PC-3 (cell line): ENCODE results near the gene JKAMP.

Experiments used
- CTCF ChIP-seq: fragments of 300-600 bp; sonication (generic); conservative IDR thresholded peaks from 2 replicates; pipeline ENCODE4 v1.5.1; 2017; ENCODE audit warnings: antibody characterized with exemption, low read depth, mild to moderate bottlenecking, low read length
- EZH2 ChIP-seq: fragments of 300-600 bp; sonication (generic); IDR thresholded peaks from one replicate; pipeline ENCODE4 v1.6.1; 2017; ENCODE audit warnings: antibody characterized with exemption, mild to moderate bottlenecking, low read length; ENCODE audit not compliant: unreplicated experiment
- EZH2phosphoT487 ChIP-seq: fragments of 300-600 bp; sonication (generic); IDR thresholded peaks from 2 replicates; pipeline ENCODE4 v1.6.1; 2018; ENCODE audit warnings: mild to moderate bottlenecking, antibody characterized with exemption, low read length, borderline replicate concordance

- TF ChIP-seq CTCF (no peak), EZH2 (no peak), EZH2phosphoT487 (no peak)
Observed at GRCh38 chr14:59520224-59520623, 35.9 kb downstream of the JKAMP start.
